GM13976 (cell line): ENCODE results near the gene IRF9.

Experiments
- DNase-seq: peaks from one replicate; pipeline ENCODE4 v3.0.0; 2012; ENCODE audit warnings: low spot score
- in situ Hi-C: fragments of 300-500 bp; cut with MboI; formaldehyde crosslinking; loops from one replicate; pipeline ENCODE4 v1.12.0; 2022; ENCODE audit warnings: low sequenced_read_pairs, mixed read lengths, inconsistent platforms; ENCODE audit not compliant: unreplicated experiment
- TF ChIP-seq, protein P1 (sequence below): IDR thresholded peaks from 2 replicates; pipeline ENCODE4 v1.5.1; 2012; ENCODE audit warnings: borderline replicate concordance, mild to moderate bottlenecking; ENCODE audit not compliant: insufficient read depth; ENCODE audit errors: extremely low read depth, missing control alignments, control extremely low read depth

IRF9 gene

DNA sequence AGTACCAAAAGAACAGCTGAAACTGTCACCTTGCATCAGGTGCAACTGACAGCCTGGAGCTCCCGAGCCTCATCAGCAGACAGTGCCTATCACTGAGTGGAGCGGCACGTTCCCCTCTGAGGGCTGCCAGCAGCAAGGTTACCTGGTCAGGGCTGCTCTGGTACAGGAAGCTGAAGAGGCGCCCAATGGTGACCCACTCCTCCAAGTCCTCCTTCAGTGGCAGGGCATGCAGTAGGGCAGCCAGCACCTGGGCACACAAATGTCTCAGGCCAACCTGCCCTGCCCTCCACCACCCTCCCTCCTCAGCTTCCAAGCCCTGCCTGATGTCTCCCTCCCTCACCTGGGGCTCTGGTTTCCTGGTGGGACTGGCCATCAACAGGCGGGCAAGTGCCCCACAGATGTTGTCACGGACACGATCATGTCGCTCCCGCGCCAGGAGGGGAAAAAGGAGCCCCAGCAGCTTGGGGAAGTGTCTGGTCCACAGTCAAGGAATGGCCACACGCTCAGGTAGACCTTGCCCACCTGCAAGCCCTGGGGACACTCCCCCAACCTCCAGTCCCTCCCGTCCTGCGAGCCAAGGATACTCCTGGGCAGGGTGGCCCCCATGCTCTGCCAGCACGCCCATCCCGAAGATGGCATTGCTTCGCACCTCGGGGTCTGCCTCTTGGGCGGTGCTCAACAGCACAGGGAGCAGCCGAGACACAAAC is 20.5 kb downstream of the IRF9 start:
- TF ChIP-seq, protein P1, sequence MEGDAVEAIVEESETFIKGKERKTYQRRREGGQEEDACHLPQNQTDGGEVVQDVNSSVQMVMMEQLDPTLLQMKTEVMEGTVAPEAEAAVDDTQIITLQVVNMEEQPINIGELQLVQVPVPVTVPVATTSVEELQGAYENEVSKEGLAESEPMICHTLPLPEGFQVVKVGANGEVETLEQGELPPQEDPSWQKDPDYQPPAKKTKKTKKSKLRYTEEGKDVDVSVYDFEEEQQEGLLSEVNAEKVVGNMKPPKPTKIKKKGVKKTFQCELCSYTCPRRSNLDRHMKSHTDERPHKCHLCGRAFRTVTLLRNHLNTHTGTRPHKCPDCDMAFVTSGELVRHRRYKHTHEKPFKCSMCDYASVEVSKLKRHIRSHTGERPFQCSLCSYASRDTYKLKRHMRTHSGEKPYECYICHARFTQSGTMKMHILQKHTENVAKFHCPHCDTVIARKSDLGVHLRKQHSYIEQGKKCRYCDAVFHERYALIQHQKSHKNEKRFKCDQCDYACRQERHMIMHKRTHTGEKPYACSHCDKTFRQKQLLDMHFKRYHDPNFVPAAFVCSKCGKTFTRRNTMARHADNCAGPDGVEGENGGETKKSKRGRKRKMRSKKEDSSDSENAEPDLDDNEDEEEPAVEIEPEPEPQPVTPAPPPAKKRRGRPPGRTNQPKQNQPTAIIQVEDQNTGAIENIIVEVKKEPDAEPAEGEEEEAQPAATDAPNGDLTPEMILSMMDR, result no peak
- in situ Hi-C loops, result no loop called here

DNA sequence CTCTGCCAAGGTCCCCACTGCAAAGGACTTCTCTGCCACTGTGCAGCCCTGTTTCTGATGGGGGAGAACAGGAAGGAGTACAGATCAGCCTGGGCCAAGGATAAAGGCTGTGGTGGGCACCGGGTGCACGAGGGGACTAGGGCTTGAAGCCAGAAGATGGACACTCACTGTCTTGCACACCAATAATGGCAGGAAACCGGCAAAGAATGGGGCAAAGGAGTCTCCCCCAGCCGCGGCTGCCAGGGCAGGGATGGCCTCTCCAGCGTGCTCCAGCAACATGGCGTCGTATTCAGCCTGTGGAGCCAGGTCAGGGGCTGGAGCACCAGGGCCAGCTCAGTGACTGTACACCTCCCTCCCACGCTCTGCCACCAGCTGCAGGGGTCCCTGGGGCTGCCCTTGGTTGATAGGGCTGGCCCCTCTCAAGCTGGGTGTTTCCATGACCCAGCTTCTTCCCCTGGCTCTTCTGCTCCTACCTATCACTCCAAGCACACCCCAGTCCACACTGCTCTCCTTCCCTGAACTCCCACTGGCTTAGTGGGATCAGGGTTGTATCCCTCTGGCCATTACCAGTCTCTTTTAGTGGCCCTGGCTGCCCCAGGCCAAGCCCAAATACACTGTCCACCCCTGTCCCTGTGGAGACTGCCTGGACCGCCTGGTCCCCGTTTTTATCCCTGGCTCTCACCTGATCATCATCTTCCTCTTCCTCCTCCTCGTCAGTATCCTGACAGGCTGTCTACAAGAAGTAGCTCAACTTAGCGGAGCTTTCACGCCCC is 21.2 kb downstream of the IRF9 start:
- in situ Hi-C loops, result no loop called here
- DNase-seq, result no peak
- TF ChIP-seq, protein P1, result no peak

More for the DNA sequence above, 20.5 kb downstream of the IRF9 start:
- DNase-seq, result no peak

DNA sequence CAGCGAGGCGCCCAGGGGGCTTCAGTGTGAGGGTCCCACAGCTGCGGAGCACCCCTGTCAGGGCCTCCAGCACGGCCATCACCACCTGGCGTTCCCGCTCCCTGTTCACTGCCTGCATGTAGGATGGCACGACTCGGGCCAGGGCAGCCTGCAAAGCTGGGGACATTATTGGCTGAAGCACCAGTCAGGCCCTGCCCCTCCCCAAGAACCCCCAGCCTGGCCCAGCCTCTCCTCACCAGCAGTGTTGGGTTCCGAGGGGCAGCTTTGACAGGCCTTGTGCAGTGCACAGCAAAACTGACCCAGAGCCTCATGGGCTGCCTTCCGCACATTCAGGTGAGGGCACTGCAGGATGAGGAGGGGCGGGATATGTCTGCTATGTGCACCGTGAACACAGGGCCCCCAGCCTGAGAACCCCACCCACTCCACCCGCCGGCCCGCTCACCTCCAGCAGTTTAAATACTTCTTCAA is 22.0 kb downstream of the IRF9 start:
- no peak for DNase-seq
- in situ Hi-C loops, result no loop called here
- TF ChIP-seq, protein P1, result no peak

DNA sequence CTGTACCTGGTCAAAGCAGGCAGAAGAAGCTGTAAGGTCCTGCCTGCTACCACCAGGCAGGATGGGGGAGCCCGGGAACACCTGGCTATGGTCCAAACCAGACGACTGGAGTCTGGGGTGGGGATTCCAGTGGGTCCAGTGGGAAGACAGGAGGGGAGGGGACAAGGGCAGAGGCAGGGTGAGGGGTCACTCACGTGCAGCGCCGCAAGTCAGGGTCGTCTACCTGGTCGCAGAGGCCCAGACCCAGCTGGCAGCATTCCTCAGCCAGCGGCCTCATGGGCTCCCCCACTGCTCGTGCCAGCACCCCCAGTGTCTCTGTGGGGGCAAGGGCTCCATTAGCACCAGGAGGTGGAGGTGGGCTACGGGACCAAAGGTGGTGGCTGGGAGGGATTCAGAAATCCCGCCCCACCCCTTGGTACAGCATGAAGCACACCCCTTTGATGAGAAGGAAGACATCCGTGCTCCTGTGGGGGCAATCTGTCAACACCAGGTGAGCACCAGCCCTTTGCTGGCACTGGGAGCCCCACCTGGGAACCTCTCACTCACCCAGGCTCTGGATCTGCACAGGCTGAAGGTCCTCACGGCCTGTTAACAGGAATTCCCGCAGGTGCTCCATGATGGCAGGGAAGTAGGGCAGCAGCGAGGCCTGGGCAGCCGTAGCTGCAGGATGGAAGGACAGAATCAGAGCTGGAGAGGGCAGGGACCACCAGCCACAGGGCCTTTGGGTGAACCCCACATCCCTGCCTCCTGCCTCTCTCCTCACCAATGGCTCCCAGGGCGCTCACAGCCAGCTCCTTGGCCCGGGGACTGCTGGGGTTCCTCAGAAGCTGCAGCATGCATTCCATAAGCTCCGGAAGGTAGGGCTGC is 23.3 kb downstream of the IRF9 start:
- DNase-seq, result no peak
- TF ChIP-seq, protein P1, result no peak
- in situ Hi-C loops, result no loop called here

DNA sequence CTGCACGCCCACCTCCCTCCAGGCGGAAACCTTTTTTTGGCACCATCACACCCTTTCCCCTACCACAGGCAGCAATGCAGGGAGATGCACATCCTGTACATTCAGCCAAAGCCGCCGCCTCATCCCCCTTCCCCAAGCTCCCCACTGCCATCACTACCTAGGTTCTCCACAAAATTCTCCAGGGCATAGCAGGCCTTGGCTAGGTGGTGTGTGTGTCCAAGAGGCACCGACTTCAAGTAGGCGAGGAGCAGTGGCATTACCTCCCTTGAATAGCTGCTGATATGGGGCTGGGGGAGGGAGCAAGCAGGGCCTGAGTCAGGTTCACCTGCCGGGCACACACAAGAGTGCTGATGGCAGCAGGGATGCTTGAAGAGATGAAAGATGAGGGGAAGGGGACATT is 24.0 kb downstream of the IRF9 start:
- no peak for DNase-seq
- in situ Hi-C loops, result no loop called here
- TF ChIP-seq, protein P1, result no peak

DNA sequence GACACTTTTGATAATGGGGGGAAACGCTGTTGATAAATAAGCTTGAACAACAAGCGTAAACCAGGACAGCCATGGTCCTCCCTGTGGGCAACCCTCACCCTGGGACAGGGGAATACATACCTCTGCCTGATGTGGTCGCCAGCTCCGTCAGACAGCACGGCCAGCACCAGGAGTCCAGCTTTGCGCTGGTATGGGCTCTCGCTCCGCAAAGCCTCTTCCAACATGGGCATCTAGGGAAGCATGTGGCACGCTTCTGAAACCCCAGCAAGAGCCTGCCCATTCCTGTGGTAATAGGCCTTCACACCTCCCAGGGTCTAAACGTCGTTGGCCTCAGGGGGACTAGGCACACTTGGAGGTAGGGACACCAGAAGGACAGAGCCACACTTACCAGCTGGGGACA is 24.7 kb downstream of the IRF9 start:
- DNase-seq, result no peak
- in situ Hi-C loops, result no loop called here
- TF ChIP-seq, protein P1, result no peak
